Hepatocyte (in vitro differentiated cells): ENCODE measurements around the gene TMEM270. TPM values are rescaled to one million over a fixed set of nuclear protein-coding genes. Genes with fewer than 3 reads are reported as not detected.

Experiments used
- DNase-seq: peaks from one replicate; pipeline ENCODE4 v3.0.0-alpha.2; 2016; ENCODE audit warnings: low spot score
- H2AFZ ChIP-seq: fragments of 200-600 bp; sonication (generic); 2 replicates; pipeline ENCODE4 v1.6.0; 2016; ENCODE audit warnings: antibody characterized with exemption, mild to moderate bottlenecking
- H3K27ac ChIP-seq: fragments of 200-600 bp; sonication (generic); 2 replicates; pipeline ENCODE4 v1.5.1; 2016; ENCODE audit warnings: mild to moderate bottlenecking
- H3K27me3 ChIP-seq: fragments of 200-600 bp; sonication (generic); 2 replicates; pipeline ENCODE4 v1.6.1; 2016
- H3K36me3 ChIP-seq: fragments of 200-600 bp; sonication (generic); replicated peaks from 2 replicates; pipeline ENCODE4 v1.5.1; 2016; ENCODE audit warnings: low read depth; ENCODE audit not compliant: insufficient read depth
- H3K4me1 ChIP-seq: fragments of 200-600 bp; sonication (generic); 2 replicates; pipeline ENCODE4 v1.5.1; 2016; ENCODE audit warnings: mild to moderate bottlenecking, moderate library complexity; ENCODE audit not compliant: insufficient read depth
- H3K4me2 ChIP-seq: fragments of 200-600 bp; sonication (generic); 2 replicates; pipeline ENCODE4 v1.6.0; 2016
- H3K4me3 ChIP-seq: fragments of 200-600 bp; sonication (generic); 2 replicates; pipeline ENCODE4 v1.5.1; 2016; ENCODE audit warnings: mild to moderate bottlenecking
- H3K79me2 ChIP-seq: fragments of 200-600 bp; sonication (generic); 2 replicates; pipeline ENCODE4 v1.6.0; 2017; ENCODE audit warnings: mild to moderate bottlenecking
- H3K9me2 ChIP-seq: fragments of 200-600 bp; sonication (generic); replicated peaks from 2 replicates; pipeline ENCODE4 v1.6.0; 2017; ENCODE audit warnings: mild to moderate bottlenecking; ENCODE audit not compliant: insufficient read depth
- H3K9me3 ChIP-seq: fragments of 200-600 bp; sonication (generic); 2 replicates; pipeline ENCODE4 v1.5.1; 2016; ENCODE audit warnings: low read depth, mild to moderate bottlenecking
- H4K20me1 ChIP-seq: fragments of 200-600 bp; sonication (generic); 2 replicates; pipeline ENCODE4 v1.6.0; 2016; ENCODE audit warnings: mild to moderate bottlenecking; ENCODE audit not compliant: insufficient read depth, poor library complexity, severe bottlenecking
- CTCF ChIP-seq: fragments of 200-600 bp; sonication (generic); IDR thresholded peaks from 2 replicates; pipeline ENCODE4 v1.5.1; 2016; ENCODE audit warnings: antibody characterized with exemption, mild to moderate bottlenecking; ENCODE audit not compliant: poor library complexity
- EZH2 ChIP-seq: fragments of 200-600 bp; sonication (generic); IDR thresholded peaks from 2 replicates; pipeline ENCODE4 v1.6.1; 2016; ENCODE audit warnings: antibody characterized with exemption, mild to moderate bottlenecking, borderline replicate concordance
- EZH2phosphoT487 ChIP-seq: fragments of 200-600 bp; sonication (generic); IDR thresholded peaks from one replicate; pipeline ENCODE4 v1.6.1; 2018; ENCODE audit warnings: antibody characterized with exemption, mild to moderate bottlenecking, low read depth, moderate library complexity; ENCODE audit not compliant: unreplicated experiment, severe bottlenecking
- WGBS: methylation state at CpG from one replicate; pipeline ENCODE4 v1.1.6; 2016; ENCODE audit warnings: low lambda C conversion rate; ENCODE audit errors: missing lambda C conversion rate; 5-methylcytosine and 5-hydroxymethylcytosine counted together
- polyA plus RNA-seq: library from polyadenylated mRNA; unstranded; fragments of >200 nt; fragmentation: Nextera tagmentation; extraction: Ambion mirVana; gene quantifications from 2 replicates; pipeline ENCODE4 v1.2.1, GENCODE V29; 2016
- total RNA-seq: library from RNA; depleted of rRNA; stranded (reverse); fragments of >200 nt; gene quantifications from 2 replicates; pipeline ENCODE4 v1.2.3, GENCODE V29; 2014

The TMEM270 gene
- total and polyA plus RNA-seq, 2 experiments from 2014 or later: 0.47 to 1.1 TPM

- no peak overlapping the region for H3K4me2 ChIP-seq
Observed at GRCh38 chr7:73872056-73872908, 11.3 kb downstream of the TMEM270 start.

GRCh38 chr7:73876361-73876760 is 15.4 kb downstream of the TMEM270 start:
- Histone ChIP-seq H3K4me1 (peaks cover 8% of the 10 kb centered on the region), H3K4me3 (no peak overlapping the region), H2AFZ (no peak overlapping the region), H3K79me2 (no peaks in the 10 kb centered on the region), H3K9me2 (no peaks in the 10 kb centered on the region), H3K4me2 (no peak overlapping the region), H3K27me3 (peaks cover 9% of the 10 kb centered on the region), H3K9me3 (no peaks in the 10 kb centered on the region), H4K20me1 (no peaks in the 10 kb centered on the region), H3K36me3 (no peaks in the 10 kb centered on the region), H3K27ac (no peak overlapping the region)
- DNase-seq: no peak
- TF ChIP-seq EZH2phosphoT487 (no peak), EZH2 (no peak), CTCF (no peak)
- WGBS: 97% methylated on average over 8 of the region's 8 CpGs

More at GRCh38 chr7:73872056-73872908, 11.3 kb downstream of the TMEM270 start:
- Histone ChIP-seq H3K79me2 (no peaks in the 10 kb centered on the region), H3K9me2 (no peaks in the 10 kb centered on the region), H3K9me3 (no peaks in the 10 kb centered on the region), H3K27me3 (no peaks in the 10 kb centered on the region), H3K36me3 (no peaks in the 10 kb centered on the region), H3K4me3 (no peak overlapping the region), H4K20me1 (no peaks in the 10 kb centered on the region), H3K4me1 (peaks cover 27% of the 10 kb centered on the region), H2AFZ (no peak overlapping the region), H3K27ac (no peak overlapping the region)
- TF ChIP-seq EZH2phosphoT487 (no peak), CTCF (no peak), EZH2 (no peak)
- WGBS: 84% methylated on average over 13 of the region's 13 CpGs
- DNase-seq: no peak

- H3K9me3 ChIP-seq: no peaks in the 10 kb centered on the region
- TF ChIP-seq CTCF: no peak
- TF ChIP-seq EZH2: no peak
- TF ChIP-seq EZH2phosphoT487: no peak
- no peaks in the 10 kb centered on the region for H3K36me3 ChIP-seq
- no peak overlapping the region for H3K27ac ChIP-seq
- WGBS: 93% methylated on average over 12 of the region's 12 CpGs
- H3K79me2 ChIP-seq: no peaks in the 10 kb centered on the region
- no peak for DNase-seq
- no peaks in the 10 kb centered on the region for H3K9me2 ChIP-seq
- H2AFZ ChIP-seq: no peak overlapping the region
- H4K20me1 ChIP-seq: no peaks in the 10 kb centered on the region
- H3K4me2 ChIP-seq: no peak overlapping the region
- H3K4me1 ChIP-seq: peaks cover 2% of the 10 kb centered on the region
- H3K27me3 ChIP-seq: peaks cover 9% of the 10 kb centered on the region
- no peak overlapping the region for H3K4me3 ChIP-seq
Observed at GRCh38 chr7:73876973-73877372, 16.0 kb downstream of the TMEM270 start.
